Breast epithelium (tissue), 4 donors: ENCODE results near the gene EXD2. TPM values are rescaled to one million over a fixed set of nuclear protein-coding genes. Genes with fewer than 3 reads are reported as not detected.
"Not testable (repeated sequence)": the region's sequence is repeated elsewhere in the genome, so short reads cannot be mapped to it uniquely, and the experiment has no call there.

Experiments used
- DNase-seq, 2 donors: peaks; one replicate each; pipeline ENCODE4 v3.0.0-alpha.2; 2019; ENCODE audit warnings: low spot score in 2 of 2
- H3K27ac ChIP-seq, 2 donors: fragments of 200-600 bp; sonication (generic) in 1 of 2; one replicate each; pipeline ENCODE4 v1.5.1; 2016 to 2019; ENCODE audit warnings: mild to moderate bottlenecking in 1 of 2
- H3K27me3 ChIP-seq, 2 donors: fragments of 200-600 bp; sonication (generic) in 1 of 2; one replicate each; pipeline versions ENCODE4 v1.5.1 to v1.6.0; 2017 to 2019; ENCODE audit warnings: control low read depth in 1 of 2, mild to moderate bottlenecking in 1 of 2
- H3K36me3 ChIP-seq: fragments of 200-600 bp; one replicate; pipeline ENCODE4 v1.5.1; 2019
- H3K4me1 ChIP-seq, 2 donors: fragments of 200-600 bp; sonication (generic); one replicate each; pipeline ENCODE4 v1.5.1; 2016 to 2019; ENCODE audit warnings: control low read depth in 1 of 2
- H3K4me3 ChIP-seq, 3 donors: fragments of 200-600 bp; sonication (generic); 1 replicate in 2 of 3; 2 replicates in 1 of 3; pipeline ENCODE4 v1.5.1; 2016 to 2019; ENCODE audit warnings: mild to moderate bottlenecking in 3 of 3, moderate library complexity in 2 of 3
- H3K9me3 ChIP-seq, 2 donors: fragments of 200-600 bp; sonication (generic) in 1 of 2; one replicate each; pipeline ENCODE4 v1.5.1; 2016 to 2019; ENCODE audit warnings: control low read depth in 1 of 2
- POLR2A ChIP-seq: fragments of 450-650 bp; IDR thresholded peaks from one replicate; pipeline ENCODE4 v1.6.1; 2016; ENCODE audit warnings: antibody characterized with exemption, mild to moderate bottlenecking, moderate library complexity
- POLR2AphosphoS5 ChIP-seq, 3 donors: sonication (generic); formaldehyde crosslinking; IDR thresholded peaks; one replicate each; pipeline ENCODE4 v1.6.1; 2017; ENCODE audit warnings: antibody characterized with exemption in 3 of 3
- intact Hi-C: fragments of 100-400 bp; cut with DNase I; formaldehyde crosslinking; loops from one replicate; pipeline ENCODE4 v1.15.1; 2023; ENCODE audit warnings: low total_unique reads
- total RNA-seq, 3 donors: library from RNA; depleted of rRNA; stranded (reverse); fragments of >200 nt; gene quantifications; one replicate each; pipeline ENCODE4 v1.1.0, GENCODE V29; 2016
- TF ChIP-seq, protein P1 (sequence below), 3 donors: fragments of 450-650 bp; IDR thresholded peaks; one replicate each; pipeline ENCODE4 v1.5.1; 2016 to 2017; ENCODE audit warnings: antibody characterized with exemption in 3 of 3, mild to moderate bottlenecking in 3 of 3, moderate library complexity in 3 of 3

Gene EXD2
- total RNA-seq, 3 donors from 2014 or later: 17.1 to 32.5 (median 23.3) TPM

DNA sequence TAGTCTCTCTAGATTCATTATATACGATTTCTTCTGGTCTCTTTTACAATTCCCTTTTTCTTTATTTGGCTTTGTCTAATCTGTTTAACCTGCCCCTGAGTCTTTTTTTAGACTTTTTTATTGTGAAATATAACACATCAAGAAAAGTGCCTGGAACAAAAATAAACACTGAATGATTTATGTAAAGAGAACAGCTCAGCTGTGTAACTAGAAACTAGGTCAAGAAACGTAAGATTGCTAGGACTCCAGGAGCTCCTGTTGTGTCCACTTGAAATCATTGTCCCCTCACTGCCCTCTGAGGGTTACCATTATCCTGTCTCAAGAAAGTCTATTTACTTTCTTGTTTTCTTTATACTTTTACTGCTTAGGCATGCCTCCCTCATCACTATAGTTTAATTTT is 23.1 kb downstream of the EXD2 start:
- intact Hi-C loops: no loop called here
- DNase-seq: no peak
- H3K4me3 ChIP-seq: no peak overlapping the region
- H3K27me3 ChIP-seq: no peaks in the 10 kb centered on the region
- no peaks in the 10 kb centered on the region for H3K9me3 ChIP-seq
- H3K36me3 ChIP-seq: no peaks in the 10 kb centered on the region
- TF ChIP-seq POLR2A: no peak
- TF ChIP-seq, protein P1, sequence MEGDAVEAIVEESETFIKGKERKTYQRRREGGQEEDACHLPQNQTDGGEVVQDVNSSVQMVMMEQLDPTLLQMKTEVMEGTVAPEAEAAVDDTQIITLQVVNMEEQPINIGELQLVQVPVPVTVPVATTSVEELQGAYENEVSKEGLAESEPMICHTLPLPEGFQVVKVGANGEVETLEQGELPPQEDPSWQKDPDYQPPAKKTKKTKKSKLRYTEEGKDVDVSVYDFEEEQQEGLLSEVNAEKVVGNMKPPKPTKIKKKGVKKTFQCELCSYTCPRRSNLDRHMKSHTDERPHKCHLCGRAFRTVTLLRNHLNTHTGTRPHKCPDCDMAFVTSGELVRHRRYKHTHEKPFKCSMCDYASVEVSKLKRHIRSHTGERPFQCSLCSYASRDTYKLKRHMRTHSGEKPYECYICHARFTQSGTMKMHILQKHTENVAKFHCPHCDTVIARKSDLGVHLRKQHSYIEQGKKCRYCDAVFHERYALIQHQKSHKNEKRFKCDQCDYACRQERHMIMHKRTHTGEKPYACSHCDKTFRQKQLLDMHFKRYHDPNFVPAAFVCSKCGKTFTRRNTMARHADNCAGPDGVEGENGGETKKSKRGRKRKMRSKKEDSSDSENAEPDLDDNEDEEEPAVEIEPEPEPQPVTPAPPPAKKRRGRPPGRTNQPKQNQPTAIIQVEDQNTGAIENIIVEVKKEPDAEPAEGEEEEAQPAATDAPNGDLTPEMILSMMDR (IDR thresholded peaks at IDR 0.05): no peak
- no peak for TF ChIP-seq POLR2AphosphoS5 (IDR thresholded peaks at IDR 0.05)
- no peaks in the 10 kb centered on the region for H3K4me1 ChIP-seq
- H3K27ac ChIP-seq: no peak overlapping the region

DNA sequence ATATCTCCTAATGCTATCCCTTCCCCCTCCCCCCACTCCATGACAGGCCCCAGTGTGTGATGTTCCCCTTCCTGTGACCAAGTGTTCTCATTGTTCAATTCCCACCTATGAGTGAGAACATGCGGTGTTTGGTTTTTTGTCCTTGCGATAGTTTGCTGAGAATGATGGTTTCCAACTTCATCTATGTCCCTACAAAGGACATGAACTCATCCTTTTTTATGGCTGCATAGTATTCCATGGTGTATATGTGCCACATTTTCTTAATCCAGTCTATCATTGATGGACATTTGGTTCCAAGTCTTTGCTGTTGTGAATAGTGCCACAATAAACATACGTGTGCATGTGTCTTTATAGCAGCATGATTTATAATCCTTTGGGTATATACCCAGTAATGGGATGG is 26.4 kb downstream of the EXD2 start:
- H3K4me1 ChIP-seq, H3K27me3 ChIP-seq, H3K36me3 ChIP-seq, H3K27ac ChIP-seq, H3K4me3 ChIP-seq, DNase-seq, H3K9me3 ChIP-seq, intact Hi-C loops: not testable (repeated sequence)

DNA sequence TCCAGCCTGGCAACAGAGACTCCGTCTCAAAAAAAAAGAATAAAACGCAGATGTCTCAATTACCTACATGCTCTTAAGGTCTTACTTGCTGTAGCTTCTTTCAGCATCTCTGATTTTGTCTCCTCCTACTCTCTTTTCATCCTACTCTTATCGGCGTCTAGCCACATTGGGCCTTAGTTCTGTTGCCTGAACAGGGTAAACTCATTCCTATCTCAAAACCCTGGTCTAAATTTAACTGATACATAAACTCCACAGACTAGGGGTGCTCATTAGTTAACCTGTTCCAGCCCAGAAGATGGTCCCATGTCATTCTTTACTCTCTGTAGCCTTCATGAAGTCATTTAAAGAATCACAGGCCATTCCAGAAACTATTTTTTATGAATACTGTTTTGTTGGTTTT is 33.6 kb downstream of the EXD2 start:
- TF ChIP-seq, protein P1 (IDR thresholded peaks at IDR 0.05): no peak
- TF ChIP-seq POLR2AphosphoS5 (IDR thresholded peaks at IDR 0.05): no peak
- TF ChIP-seq POLR2A: no peak
- no peaks in the 10 kb centered on the region for H3K36me3 ChIP-seq
- DNase-seq: no peak
- no peaks in the 10 kb centered on the region for H3K4me1 ChIP-seq
- H3K4me3 ChIP-seq: no peak overlapping the region
- H3K27me3 ChIP-seq: no peaks in the 10 kb centered on the region
- no peaks in the 10 kb centered on the region for H3K9me3 ChIP-seq
- H3K27ac ChIP-seq: no peak overlapping the region
- intact Hi-C loops: no loop called here

DNA sequence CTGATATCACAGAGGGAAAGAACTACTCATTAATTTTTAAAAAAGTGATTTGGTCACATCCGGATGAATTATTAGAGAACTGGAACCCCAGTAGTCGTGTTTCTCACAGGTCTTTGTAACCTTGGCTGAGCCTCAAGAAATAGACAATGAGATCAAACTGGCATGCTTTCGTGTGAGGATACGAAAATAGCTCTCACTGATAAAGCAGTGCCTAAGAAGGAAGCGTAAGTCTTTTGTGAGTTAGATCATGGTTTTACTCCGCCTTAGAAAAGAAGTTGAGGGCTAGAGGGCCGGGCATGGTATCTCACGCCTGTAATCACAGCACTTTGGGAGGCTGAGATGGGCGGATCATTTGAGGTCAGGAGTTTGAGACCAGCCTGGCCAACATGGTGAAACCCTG is 34.9 kb downstream of the EXD2 start:
- intact Hi-C loops: no loop called here
- no peaks in the 10 kb centered on the region for H3K4me1 ChIP-seq
- H3K4me3 ChIP-seq: no peak overlapping the region
- H3K27me3 ChIP-seq: no peaks in the 10 kb centered on the region
- no peak for DNase-seq
- TF ChIP-seq POLR2AphosphoS5 (IDR thresholded peaks at IDR 0.05): no peak
- TF ChIP-seq POLR2A: no peak
- TF ChIP-seq, protein P1 (IDR thresholded peaks at IDR 0.05): no peak
- no peaks in the 10 kb centered on the region for H3K36me3 ChIP-seq
- H3K9me3 ChIP-seq: no peaks in the 10 kb centered on the region
- H3K27ac ChIP-seq: no peak overlapping the region

DNA sequence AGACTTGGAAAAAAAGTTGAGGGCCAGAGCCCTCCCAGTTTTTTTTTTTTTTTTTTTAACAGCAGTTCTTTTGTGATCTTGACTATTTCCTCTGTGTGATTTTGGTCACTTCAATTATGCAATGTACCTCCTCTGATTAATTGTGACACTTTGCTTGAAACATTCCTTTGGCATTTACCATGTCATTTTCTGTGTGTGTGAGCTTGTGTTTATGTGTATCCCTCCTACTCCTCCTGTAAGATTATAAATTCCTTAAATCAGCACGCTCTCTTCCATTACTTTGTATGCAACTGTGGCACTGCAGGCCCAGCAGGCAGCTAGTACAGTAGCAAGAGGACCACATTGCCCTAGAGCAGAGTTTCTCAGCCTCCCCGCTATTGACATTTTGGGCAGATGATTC is 35.4 kb downstream of the EXD2 start:
- TF ChIP-seq POLR2AphosphoS5 (IDR thresholded peaks at IDR 0.05) (no peak), POLR2A (no peak)
- TF ChIP-seq, protein P1 (IDR thresholded peaks at IDR 0.05): no peak
- no peaks in the 10 kb centered on the region for H3K36me3 ChIP-seq
- H3K4me3 ChIP-seq: no peak overlapping the region
- H3K9me3 ChIP-seq: no peaks in the 10 kb centered on the region
- intact Hi-C loops: no loop called here
- no peaks in the 10 kb centered on the region for H3K27me3 ChIP-seq
- no peak for DNase-seq
- H3K4me1 ChIP-seq: no peaks in the 10 kb centered on the region
- H3K27ac ChIP-seq: no peak overlapping the region

DNA sequence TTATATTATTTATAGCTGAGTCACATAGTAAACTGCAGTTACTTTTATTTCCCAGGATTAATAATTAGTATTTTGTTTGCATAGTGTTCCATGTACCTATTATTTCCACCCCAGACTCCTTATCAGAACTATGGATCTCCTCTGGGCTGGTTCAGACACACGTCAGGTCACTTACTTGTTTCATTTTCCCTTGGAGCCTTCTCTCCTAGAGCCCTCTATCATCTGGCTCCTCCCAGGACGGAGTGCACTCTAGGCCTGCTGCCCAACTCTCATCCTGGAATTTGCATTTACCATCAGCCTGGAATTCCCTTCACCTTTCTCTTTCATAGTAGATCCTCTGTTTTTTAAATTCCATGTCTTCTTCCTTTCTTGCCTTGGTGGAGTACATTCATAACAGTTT is 40.2 kb downstream of the EXD2 start:
- intact Hi-C loops: no loop called here
- Histone ChIP-seq H3K27me3 (no peaks in the 10 kb centered on the region), H3K4me3 (no peak overlapping the region), H3K9me3 (no peaks in the 10 kb centered on the region), H3K36me3 (peaks cover 10% of the 10 kb centered on the region), H3K27ac (no peak overlapping the region), H3K4me1 (no peaks in the 10 kb centered on the region)
- no peak for DNase-seq
- TF ChIP-seq, protein P1 (IDR thresholded peaks at IDR 0.05): no peak
- TF ChIP-seq POLR2AphosphoS5 (IDR thresholded peaks at IDR 0.05) (no peak), POLR2A (no peak)
